ENCODE data around the gene YWHAB. TPM values are rescaled to one million over a fixed set of nuclear protein-coding genes. Genes with fewer than 3 reads are reported as not detected.

The YWHAB gene
- total and polyA plus RNA-seq, 2 of the 4 experiments (the other 2 are of a cell fraction) = 78.0 to 102 TPM

DNA sequence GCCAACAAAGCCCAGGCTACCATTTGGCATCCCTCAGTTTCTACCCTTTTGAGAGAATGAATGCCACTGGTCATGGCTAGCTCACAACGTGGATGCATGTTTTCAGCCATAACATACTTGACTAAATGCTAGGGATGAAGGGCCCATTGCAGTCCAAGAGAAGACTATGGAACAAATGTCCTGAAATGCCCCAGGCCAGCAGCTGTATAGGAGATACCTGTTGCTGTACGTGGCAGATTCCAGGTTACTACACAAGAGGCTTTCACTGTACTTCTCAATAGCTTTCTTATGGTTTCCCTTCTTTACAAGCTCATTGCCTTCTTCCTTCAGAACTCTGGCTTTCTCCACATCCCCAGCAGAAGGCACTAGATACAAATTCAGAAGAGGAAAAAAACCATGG, 63.0 kb downstream of the YWHAB start:
- Histone ChIP-seq H2BK120ac (ENCODE audit: low read depth, low read length) (no peak overlapping the region), H2AFZ (replicated peaks; ENCODE audit: low read length, poor library complexity) (no peak overlapping the region), H3K4ac (ENCODE audit: low read depth, low read length) (no peak overlapping the region), H3K36me3 (ENCODE audit: control insufficient read depth, insufficient read depth, low read length) (peaks cover 44% of the 10 kb centered on the region), H2AK9ac (replicated peaks; ENCODE audit: low read depth, low read length, poor library complexity) (no peak overlapping the region), H3K9me3 (ENCODE audit: control insufficient read depth, insufficient read depth, low read length) (no peaks in the 10 kb centered on the region), H3K9ac (ENCODE audit: low read depth, low read length) (no peak overlapping the region), H3K79me1 (ENCODE audit: low read depth in 1 of 2, low read length in 2 of 2) (peaks cover 9 to 16% of the 10 kb centered on the region in 2 experiments; a peak in 3 of 4 replicates), H2BK15ac (ENCODE audit: low read depth, low read length) (no peak overlapping the region), H2BK20ac (ENCODE audit: low read depth, low read length) (no peak overlapping the region), H4K91ac (ENCODE audit: insufficient read depth, low read depth, low read length) (no peak overlapping the region), H4K20me1 (ENCODE audit: insufficient read depth, low read length) (no peaks in the 10 kb centered on the region), H3K27ac (ENCODE audit: insufficient read depth, low read length) (no peak overlapping the region), H4K8ac (ENCODE audit: low read depth in 2 of 2, low read length in 2 of 2) (no peak overlapping the region), H3K4me1 (ENCODE audit: control insufficient read depth, insufficient read depth, low read length) (peaks cover 2% of the 10 kb centered on the region; the same call in 1 of the 2 replicates), H3K14ac (replicated peaks; ENCODE audit: low read depth, low read length) (no peak overlapping the region), H3K23ac (ENCODE audit: low read depth, low read length) (no peak overlapping the region), H3K4me2 (ENCODE audit: low read depth, low read length) (no peak overlapping the region), H3K18ac (ENCODE audit: low read depth, low read length) (no peak overlapping the region), H3K56ac (ENCODE audit: extremely low read depth, insufficient read depth, low read length) (no peak overlapping the region), H3K27me3 (ENCODE audit: control insufficient read depth, insufficient read depth, low read length) (no peaks in the 10 kb centered on the region), H3K4me3 (ENCODE audit: insufficient read depth, low read depth, low read length) (no peak overlapping the region), H4K5ac (ENCODE audit: low read depth, low read length) (no peak overlapping the region), H2AK5ac (ENCODE audit: low read depth, low read length) (no peak overlapping the region), H2BK5ac (ENCODE audit: low read depth, low read length, poor library complexity, severe bottlenecking) (no peak overlapping the region), H3K9me1 (ENCODE audit: insufficient read depth, low read length) (no peaks in the 10 kb centered on the region)
- dilution Hi-C loops (cut with HindIII; ENCODE audit: low sequenced_read_pairs, unreplicated experiment) = no loop called here
- TF ChIP-seq FOS (IDR thresholded peaks at IDR 0.05; ENCODE audit: low read depth, low read length) = no peak
- no peak for TF ChIP-seq RCOR1 (IDR thresholded peaks at IDR 0.05; ENCODE audit: insufficient replicate concordance, low read length)
- TF ChIP-seq RAD21 (IDR thresholded peaks at IDR 0.05; ENCODE audit: low read length) = no peak
- TF ChIP-seq SMC3 (IDR thresholded peaks at IDR 0.05; ENCODE audit: low read depth, low read length) = no peak
- no TSS peak for BruUV-seq (replicated peaks)
- no peak for DNase-seq
- CTCF ChIA-PET = no interaction called here
- in situ Hi-C loops (cut with MboI; ENCODE audit: low sequenced_read_pairs) = no loop called here
- intact Hi-C loops (cut with micrococcal nuclease) = no loop called here
- no peak for ATAC-seq (ENCODE audit: low read depth)
- POLR2A ChIA-PET (ENCODE audit: unreplicated experiment) = no interaction called here
- 94% methylated on average over 2 of the region's 2 CpGs; no CpG with 5 or more reads in 1 of the 2 experiments for WGBS, 2 experiments (ENCODE audit: extremely low coverage in 2 of 2, insufficient read length in 1 of 2)

All from IMR-90 (cell line).